Sigmoid colon (tissue), 4 donors: ENCODE results near the gene BBC3.

ENCODE experiments used
- POLR2A ChIP-seq, 2 donors: fragments of 450-650 bp; IDR thresholded peaks; one replicate each; pipeline ENCODE4 v1.6.1; 2016; ENCODE audit warnings: antibody characterized with exemption in 2 of 2, mild to moderate bottlenecking in 2 of 2, moderate library complexity in 2 of 2
- POLR2AphosphoS5 ChIP-seq, 4 donors: sonication (generic); formaldehyde crosslinking; IDR thresholded peaks; one replicate each; pipeline ENCODE4 v1.6.1; 2017; ENCODE audit warnings: antibody characterized with exemption in 4 of 4
- TF ChIP-seq, protein P1 (sequence below), 4 experiments: fragments of 450-650 bp in 3 of 4; fragments of 200-600 bp in 1 of 4; IDR thresholded peaks; one replicate each; pipeline ENCODE4 v1.5.1; 2016 to 2019; ENCODE audit warnings: antibody characterized with exemption in 4 of 4, mild to moderate bottlenecking in 3 of 4, moderate library complexity in 2 of 4

DNA sequence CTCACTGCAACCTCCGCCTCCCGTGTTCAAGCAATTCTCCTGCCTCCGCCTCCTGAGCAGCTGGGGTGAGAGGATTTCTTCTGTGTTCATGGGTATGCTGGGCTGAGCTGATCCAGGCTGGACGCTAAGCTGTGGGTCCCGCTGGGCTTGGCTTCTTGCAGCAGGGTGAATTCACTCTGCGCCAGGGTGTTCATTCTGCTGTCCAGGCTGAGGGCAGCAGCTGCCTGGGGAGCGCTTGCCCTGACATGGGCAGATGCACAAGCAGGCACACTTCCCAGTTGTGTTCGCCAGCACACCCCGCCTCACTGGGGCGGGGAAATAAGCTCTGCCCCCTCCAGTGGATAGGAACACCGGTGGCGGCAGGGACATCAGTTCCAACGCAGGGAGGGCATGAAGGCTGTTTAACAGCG is 36.4 kb upstream of the BBC3 start:
- TF ChIP-seq, protein P1, sequence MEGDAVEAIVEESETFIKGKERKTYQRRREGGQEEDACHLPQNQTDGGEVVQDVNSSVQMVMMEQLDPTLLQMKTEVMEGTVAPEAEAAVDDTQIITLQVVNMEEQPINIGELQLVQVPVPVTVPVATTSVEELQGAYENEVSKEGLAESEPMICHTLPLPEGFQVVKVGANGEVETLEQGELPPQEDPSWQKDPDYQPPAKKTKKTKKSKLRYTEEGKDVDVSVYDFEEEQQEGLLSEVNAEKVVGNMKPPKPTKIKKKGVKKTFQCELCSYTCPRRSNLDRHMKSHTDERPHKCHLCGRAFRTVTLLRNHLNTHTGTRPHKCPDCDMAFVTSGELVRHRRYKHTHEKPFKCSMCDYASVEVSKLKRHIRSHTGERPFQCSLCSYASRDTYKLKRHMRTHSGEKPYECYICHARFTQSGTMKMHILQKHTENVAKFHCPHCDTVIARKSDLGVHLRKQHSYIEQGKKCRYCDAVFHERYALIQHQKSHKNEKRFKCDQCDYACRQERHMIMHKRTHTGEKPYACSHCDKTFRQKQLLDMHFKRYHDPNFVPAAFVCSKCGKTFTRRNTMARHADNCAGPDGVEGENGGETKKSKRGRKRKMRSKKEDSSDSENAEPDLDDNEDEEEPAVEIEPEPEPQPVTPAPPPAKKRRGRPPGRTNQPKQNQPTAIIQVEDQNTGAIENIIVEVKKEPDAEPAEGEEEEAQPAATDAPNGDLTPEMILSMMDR (IDR thresholded peaks at IDR 0.05), result no peak
- TF ChIP-seq POLR2AphosphoS5 (IDR thresholded peaks at IDR 0.05) (no peak), POLR2A (IDR thresholded peaks at IDR 0.05) (no peak)
